Endothelial cell of umbilical vein (primary cell): Measurements from ENCODE around the gene FYCO1.

Source experiments
- EZH2 ChIP-seq: IDR thresholded peaks from 2 replicates; pipeline ENCODE4 v1.6.1; 2012; ENCODE audit warnings: borderline replicate concordance, low read depth, mild to moderate bottlenecking, moderate library complexity, low read length, inconsistent platforms; ENCODE audit not compliant: severe bottlenecking
- JUN ChIP-seq: IDR thresholded peaks from 2 replicates; pipeline ENCODE4 v1.6.1; 2011; ENCODE audit warnings: borderline replicate concordance, low read depth; ENCODE audit not compliant: insufficient read length, insufficient read depth
- MYC ChIP-seq: IDR thresholded peaks from one replicate; pipeline ENCODE4 v1.6.1; 2011; ENCODE audit warnings: mild to moderate bottlenecking, low read depth, low read length
- POLR2A ChIP-seq: IDR thresholded peaks from 2 replicates; pipeline ENCODE4 v1.6.1; 2012; ENCODE audit warnings: low read depth, mild to moderate bottlenecking, control low read depth, low read length
- POLR2AphosphoS5 ChIP-seq: IDR thresholded peaks from 2 replicates; pipeline ENCODE4 v1.6.1; 2012; ENCODE audit warnings: low read depth, mild to moderate bottlenecking, control low read depth, low read length, moderate library complexity; ENCODE audit not compliant: insufficient read depth
- TF ChIP-seq, protein P1 (sequence below), 2 donors: IDR thresholded peaks; 1 replicate in 1 of 2; 2 replicates in 1 of 2; pipeline ENCODE4 v1.5.1; 2011; ENCODE audit warnings: low read length in 2 of 2, mild to moderate bottlenecking in 2 of 2, moderate library complexity in 2 of 2, control low read depth in 1 of 2, inconsistent platforms in 1 of 2, low read depth in 1 of 2; ENCODE audit not compliant: insufficient read depth in 1 of 2; ENCODE audit errors: extremely low read depth in 1 of 2
- TF ChIP-seq, protein P2 (sequence below): IDR thresholded peaks from 2 replicates; pipeline ENCODE4 v1.6.1; 2011; ENCODE audit not compliant: insufficient read depth, insufficient read length

- TF ChIP-seq, protein P1, sequence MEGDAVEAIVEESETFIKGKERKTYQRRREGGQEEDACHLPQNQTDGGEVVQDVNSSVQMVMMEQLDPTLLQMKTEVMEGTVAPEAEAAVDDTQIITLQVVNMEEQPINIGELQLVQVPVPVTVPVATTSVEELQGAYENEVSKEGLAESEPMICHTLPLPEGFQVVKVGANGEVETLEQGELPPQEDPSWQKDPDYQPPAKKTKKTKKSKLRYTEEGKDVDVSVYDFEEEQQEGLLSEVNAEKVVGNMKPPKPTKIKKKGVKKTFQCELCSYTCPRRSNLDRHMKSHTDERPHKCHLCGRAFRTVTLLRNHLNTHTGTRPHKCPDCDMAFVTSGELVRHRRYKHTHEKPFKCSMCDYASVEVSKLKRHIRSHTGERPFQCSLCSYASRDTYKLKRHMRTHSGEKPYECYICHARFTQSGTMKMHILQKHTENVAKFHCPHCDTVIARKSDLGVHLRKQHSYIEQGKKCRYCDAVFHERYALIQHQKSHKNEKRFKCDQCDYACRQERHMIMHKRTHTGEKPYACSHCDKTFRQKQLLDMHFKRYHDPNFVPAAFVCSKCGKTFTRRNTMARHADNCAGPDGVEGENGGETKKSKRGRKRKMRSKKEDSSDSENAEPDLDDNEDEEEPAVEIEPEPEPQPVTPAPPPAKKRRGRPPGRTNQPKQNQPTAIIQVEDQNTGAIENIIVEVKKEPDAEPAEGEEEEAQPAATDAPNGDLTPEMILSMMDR (IDR thresholded peaks at IDR 0.05; ENCODE audit: extremely low read depth in 1 of 2, insufficient read depth in 1 of 2, low read depth in 1 of 2, low read length in 2 of 2), result no peak
- TF ChIP-seq POLR2A (no peak), EZH2 (no peak), POLR2AphosphoS5 (no peak), JUN (no peak), MYC (no peak)
- TF ChIP-seq, protein P2, sequence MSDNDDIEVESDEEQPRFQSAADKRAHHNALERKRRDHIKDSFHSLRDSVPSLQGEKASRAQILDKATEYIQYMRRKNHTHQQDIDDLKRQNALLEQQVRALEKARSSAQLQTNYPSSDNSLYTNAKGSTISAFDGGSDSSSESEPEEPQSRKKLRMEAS, result no peak
Measured at GRCh38 chr3:46013316-46014094, 17.9 kb upstream of the FYCO1 start.
